ENCODE measurements around the gene ZNF831.
A peak's percentile ranks its signal among the peaks of the same experiment; 100 is the strongest.

Gene ZNF831

DNA sequence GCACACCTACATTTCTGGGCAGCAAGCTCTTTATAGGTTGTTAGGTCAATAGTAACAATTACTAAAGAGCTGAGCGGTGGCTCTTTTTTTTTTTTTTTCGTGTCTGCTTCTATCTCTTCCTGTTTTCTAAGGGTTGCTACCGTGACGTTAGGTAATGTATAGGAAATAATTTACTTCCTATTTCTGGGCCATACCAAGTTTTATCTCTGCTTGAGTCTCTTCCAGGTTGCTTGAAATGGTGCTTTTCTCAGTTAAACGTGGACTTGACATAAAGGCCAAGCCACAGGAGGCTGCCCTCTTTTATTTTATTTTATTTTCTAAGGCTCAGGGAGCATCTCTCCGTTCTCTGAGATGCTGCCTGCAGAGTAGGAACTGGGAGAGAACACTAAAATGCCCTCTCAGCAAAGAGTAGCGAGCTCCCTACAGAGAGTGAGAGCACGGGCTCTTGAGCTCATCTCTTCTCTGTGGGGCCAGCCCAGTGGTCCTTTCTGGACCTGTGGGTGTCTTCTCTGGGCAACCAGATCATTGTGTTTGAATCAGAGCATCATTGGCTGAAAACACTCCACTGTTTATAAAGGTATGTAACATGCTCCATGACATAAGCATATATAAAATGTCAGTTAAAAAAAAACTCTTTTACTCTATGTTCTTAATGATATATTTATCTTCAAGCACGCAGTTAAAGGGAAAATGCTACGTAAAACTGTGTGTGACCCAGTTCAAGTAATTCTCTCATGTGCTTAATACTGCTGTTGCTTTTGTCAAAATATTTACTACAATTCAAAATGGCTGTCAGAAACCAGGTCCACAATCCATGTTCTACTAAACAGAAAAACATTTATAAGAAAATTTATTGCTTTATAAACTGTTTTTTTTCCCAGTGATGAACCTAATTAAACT is at the start of gene ZNF831:
Gene ZNF831, plus strand, starts transcription at position 191 of the 900 bp plus-strand sequence. CDS start 27,199 bp downstream, outside the sequence.
- peak in 1 of 2 experiments; percentile 58 for DNase-seq

DNA sequence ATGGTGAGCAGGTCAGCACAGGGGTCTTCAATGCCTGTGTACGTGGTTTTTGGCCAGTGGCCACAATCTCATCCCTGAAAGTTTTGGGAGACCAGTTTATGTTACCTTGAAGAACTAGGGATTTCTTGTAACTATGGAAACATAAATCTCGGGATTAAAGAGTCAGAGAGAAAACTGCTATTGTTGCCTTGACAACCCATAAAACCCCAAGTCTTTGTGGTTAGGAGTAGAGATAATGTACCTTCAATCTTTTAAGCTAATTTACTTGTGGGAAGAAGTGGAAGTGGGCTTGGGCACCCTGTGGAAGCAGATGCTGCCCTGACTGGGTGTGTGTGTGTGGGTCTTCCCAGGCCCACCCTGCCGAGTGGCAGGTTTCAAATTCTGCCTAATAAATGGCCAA is 46.1 kb upstream of the ZNF831 start:
- DNase-seq: no peak

DNA sequence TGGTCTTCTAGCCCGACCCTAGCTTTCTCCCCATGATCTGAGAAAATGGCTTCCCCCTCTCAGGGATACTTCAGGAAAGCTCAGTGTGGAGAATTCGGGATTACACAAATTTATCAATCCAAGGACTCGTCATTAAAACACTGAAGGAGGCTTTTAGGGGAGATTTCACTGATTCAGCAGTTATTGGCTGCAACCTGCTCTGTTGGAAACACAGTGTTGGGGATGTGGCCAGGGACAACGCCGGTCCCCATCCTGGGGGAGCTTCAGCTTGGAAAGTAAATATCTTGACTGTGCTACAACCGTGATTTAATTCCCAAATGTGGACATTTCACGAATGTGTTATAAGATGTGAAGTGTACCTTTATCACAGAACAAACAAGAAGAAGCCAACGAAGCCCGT is 44.8 kb upstream of the ZNF831 start:
- no peak for DNase-seq

DNA sequence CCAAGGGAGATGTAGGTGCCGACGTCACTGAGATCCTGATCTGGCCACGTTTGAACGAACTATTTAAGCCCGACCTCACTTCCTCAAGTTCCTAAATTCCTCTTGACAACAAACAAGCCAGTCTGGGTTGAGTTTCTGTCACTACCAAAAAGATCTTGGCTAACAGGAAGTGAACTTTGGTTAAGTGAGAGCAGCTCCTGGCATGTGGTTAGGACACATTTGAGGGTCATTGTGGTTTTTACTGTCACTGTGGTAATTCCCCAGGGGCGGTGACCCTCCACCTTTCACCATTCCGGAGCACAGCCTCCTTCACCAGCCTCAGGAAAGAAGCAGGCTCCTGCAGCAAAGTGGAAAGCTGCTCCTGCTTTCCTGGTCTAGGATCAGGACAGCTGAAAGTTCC is 43.1 kb upstream of the ZNF831 start:
- peak; percentile 38 to 54 for DNase-seq

DNA sequence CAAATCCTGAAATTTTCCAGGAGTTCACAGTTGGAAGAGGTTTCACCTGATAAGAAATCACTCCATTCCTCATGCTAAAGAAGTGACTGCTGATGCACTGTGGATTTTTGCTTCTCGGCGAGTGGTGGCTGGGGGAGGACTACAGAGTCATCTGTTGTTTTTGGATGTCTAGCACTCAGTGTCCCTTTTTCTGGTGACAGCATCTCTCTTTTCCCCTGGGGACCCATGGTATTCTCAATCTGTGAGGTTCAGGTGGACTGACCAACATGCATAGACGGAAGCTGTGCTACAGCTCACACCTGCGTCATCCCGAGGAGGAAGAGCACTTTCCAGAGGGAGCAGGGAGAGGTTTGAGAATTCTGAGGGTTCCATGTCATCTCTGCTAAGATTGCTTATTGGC is 42.7 kb upstream of the ZNF831 start:
- no peak for DNase-seq

DNA sequence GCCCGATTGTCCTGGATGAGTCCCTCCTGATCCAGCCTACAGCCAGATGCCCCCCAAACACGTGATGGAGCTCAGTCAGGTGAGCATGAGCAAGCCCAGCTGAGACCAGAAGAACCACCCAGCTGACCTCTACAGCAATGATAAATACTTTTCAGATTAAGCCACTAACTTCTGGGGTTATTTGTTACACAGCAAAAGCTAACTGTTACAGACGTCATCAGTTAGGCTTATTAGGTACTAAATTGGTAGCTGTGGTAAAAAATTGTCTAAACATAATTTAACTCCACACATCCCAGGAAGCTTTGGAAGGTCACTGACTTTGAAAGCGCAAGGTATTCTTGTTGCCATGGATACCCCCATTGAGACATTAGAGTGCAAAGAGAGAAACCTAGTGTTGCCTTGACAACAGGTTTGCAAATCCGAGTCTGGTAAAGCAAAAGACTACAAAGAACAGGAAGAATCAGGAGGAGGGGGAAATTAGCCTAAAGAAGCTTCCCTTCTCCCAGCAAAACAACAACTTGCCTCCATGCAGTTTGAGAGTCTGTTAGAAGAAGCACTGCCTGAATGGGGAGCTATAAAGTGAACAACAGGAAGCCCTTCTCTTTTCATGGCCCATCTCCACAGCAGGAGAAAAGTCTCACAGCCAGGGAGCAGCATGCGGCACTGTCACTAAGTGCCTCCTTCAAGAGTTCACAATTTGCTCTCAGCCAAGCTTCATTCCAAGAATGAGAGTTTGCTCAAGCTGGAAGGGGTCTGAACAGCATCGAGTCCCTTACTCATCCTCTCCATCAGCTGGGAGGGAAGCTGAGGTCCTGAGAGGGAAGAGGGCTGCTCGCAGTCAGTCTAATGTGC is 41.7 kb upstream of the ZNF831 start:
- peak; percentile 47 to 50 for DNase-seq

DNA sequence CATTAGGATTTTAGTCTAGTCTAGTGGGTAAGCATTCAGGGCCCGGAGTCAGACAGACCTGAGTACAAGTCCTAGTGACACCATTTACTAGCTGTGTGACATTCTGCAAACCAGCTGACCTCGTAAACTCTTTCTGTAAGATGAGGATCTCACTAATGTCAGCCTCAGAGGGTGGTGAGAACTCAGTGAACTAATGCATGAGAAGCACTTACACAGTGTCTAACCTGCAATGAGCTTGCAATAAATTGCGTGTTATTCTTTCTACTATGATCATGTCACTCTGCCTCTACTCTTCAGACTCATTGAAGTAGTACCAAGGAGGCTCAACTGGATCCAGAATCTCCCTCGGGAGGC is 41.1 kb upstream of the ZNF831 start:
- DNase-seq: no peak

DNA sequence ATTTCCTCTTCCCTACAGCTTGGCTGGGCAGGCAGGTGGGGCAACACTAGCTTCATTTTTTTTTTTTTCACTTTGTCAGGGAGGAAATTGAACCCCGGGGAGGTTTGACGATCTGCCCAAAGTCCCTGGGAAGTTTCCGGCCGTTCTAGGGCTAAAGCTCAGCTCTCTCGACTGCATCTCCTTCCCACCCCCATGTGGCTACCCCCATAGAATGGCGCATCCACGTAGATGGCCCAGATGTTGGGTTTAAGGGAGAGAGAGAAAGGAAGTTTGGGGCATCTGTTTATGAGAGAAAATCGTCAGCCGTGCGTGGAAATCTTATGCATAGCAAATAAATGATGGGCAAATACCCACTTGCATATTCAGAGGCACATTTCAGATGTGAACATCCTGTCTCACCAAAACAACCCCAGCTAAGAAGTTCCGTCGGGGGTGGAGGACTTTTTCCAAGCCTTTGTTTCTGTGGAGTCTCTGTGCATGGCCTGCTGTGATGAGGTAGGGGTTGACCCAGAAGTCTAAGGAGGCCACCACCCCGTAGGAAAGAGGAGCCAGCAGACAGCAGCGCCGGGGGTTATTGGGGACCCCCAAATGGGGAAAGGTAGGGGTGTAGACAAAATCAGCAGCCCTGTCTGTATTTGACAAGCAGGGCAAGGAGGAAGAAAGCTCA is 40.5 kb upstream of the ZNF831 start:
- DNase-seq: peak; percentile 57 to 58

DNA sequence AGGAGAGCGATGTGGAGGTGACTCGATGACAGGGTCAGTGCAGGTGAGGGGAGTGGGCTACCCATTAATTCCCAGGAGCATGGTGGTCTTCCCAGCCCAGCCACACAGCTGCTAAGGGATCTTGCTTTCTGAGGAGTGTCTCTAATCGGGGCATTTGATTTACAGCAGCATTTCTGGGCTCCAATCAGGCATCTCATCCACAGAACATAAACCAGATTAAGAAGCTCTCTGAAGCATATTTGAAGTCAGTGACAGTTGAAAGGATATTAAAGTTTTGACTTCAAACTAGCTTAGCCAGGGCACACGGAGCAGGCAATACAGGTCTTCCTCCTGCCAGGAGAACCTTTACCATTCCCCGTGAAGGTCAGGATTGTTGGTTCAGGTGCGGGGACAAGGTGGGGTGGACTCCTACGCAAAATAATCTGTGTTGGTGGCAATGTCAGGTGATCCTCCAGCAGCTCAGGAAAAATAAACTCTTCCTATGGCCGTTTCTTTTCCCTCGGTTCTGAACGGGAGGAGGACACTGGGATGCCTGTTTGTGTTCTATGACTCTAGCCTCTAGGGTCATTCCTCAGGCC is 39.9 kb upstream of the ZNF831 start:
- DNase-seq: no peak

DNA sequence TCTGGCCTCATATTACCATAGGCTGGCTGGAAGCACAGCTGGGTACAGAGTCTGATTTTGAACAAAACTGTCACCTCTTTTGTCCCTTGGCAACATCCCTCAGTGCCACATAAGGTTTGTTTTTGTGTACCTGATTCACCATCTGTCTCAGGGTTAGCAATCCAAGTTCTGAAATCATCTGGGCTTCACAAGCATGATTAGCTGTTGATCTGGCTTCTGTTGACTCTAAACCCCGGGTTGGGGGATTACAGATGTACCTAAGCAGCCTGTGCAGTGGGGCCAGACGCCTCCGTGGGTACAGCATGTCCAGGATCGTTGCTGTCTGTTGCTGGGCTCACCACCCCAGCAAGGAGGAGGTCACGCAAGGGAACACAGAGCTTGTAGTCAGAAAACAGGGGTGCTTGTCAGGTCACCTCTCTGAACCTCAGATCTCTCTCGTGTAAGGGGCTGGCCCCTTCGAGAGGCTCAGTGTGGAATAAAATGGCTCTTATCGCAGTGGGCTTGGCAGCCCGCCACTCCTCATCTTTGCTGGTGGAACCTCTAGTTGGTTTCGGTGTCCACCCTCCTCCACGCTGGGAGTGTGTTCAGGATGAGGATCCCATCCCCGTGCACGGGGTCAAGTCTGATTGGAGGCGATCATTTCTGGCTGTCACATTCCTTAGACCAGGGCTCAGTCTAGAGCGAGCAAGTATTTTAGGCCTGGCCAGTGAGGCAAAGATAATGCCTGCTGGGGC is 39.2 kb upstream of the ZNF831 start:
- DNase-seq: no peak

DNA sequence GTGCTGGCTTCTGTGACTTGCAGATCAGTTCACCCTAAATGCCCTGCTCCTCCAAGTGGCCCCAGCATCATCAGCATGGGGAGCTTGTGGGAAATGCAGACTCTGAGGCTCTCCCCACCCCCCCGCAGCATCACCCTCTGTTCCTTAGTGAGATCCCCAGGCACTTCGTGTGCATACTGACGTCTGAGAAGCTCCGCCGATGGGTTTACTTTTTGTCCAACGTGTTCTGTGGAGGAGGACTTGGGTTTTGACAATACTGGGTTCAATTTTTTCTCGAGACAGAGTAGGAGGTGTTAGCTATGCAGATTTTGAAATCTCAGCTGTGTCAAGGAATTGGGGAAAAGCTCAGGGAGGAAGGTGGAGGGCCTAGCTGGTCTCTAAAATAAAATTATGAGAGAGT is 38.3 kb upstream of the ZNF831 start:
- DNase-seq: no peak

DNA sequence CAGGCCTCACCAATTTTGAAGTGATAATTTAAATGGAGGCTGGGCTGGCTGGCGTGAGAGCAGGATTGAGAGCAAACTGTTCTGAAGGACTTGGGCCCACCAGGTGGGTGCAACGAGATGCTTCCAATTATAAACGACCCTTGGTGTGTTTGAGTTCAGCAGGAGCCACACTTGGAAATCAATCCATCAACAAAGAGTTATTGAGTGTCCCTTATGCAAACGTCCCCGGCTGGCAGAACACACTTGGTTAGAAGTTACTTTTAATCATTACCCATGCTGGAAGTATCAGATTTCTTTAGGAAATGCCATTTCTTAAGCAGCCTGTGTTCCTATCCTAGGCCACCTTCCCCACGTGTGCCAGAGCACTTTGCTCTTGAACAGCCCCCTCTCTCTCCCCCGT is 37.8 kb upstream of the ZNF831 start:
- no peak for DNase-seq

DNA sequence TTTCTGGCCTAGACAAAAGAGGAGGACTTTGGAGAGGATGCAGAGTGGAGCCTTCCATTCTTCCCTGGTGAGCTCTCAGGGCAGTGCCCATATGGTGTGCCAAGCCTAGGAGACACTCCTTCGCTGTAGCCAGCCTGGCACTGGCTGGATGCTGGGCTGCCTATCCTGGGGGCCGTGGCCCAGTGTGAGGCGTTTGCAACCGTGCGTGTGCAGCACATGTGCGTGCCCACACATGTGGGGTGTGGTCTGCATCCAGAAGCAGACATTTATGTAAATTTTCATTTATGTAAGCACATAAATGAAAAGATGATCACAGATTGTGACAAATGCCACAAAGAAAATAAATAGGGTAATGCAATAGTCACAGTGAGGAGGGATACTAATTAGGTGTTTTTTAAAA is 35.8 kb upstream of the ZNF831 start:
- DNase-seq: no peak

DNA sequence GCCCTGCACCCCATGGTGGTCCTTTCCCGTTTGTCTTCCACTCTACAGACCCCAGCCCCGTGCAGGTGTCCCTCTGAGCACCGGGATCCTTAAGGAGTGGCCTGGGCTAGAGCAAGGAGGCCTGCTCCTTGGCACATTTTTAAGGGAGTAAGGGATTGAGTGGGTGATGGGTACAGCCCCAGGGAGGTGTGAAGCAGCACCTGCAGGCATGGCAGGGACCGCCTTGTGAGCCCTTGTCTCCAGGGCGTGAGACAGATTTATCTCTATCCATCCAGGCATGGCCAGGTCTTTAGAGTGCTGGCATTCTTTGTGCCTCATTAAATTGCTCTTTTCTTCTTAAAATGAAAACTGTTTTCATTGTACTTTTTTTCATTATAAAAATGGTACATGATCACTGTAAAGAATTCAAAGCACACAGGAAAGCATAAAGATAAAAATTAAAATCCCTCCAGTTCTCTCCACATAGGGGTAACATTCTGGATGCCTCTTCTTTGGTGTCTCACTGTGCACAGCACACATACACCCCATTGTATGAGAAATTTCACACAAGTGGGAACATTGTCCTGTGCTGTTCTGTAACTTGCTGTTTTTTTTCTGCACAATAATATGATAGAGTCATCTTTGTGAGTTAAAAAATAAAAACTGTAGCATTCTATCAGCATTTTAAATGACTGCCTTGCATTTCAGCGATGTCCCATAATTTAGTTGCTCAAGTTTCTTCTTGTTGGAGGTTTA is 31.9 kb upstream of the ZNF831 start:
- no peak for DNase-seq

DNA sequence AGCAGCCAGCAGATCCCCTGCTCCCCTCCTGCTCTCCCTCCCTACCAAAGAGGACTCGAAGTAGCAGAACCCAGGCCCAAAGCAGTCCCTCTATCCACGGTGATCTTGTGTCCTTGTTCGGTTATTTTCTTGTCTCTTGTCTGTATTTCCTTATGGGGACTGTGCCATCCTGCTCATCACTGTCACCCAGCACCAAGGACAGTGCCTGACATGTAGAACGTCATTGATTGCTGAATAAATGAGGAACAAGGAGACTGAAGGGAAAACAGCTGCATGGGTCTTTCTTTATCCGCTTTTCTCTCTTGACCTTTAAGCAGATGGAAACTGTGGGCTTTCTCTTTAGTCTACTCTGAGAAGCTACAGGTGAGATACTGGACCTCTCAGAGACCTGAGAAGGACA is 29.4 kb upstream of the ZNF831 start:
- no peak for DNase-seq

DNA sequence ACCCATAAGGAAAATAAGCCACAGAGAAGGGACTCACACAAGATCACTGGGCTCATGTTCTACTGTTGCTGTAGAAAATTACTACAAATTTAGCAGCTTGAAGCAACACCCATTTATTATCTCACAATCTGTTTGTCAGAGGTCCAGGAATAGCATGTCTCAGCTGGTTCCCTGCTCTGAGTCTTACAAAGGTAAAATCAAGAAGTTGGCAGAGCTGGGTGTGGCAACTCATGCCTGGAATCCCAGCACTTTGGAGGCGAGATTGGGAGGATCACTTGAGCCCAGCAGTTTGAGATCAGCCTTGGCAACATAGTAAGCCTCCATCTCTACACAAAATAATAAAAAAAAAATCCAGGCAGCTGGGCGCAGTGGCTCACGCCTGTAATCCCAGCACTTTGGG is 28.5 kb upstream of the ZNF831 start:
- no peak for DNase-seq

DNA sequence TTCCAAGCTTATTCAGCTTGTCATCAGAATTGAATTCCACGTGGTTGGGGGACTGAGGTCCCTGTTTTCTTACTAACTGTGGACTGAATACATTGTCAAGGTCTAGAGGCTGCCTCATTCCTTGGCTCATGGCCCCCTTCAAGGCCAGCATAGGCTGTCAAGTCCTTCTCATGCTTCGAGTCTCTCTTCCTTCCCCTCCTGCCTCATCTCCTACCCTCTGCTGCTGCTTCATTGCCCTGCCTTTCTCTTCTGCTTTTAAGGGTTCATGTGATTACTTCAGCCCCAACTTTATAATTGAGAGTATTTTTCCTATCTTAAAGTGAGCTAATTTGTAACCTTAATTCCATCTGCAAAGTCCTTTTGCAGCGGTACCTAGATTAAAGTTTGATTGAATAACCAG is 27.6 kb upstream of the ZNF831 start:
- no peak for DNase-seq

DNA sequence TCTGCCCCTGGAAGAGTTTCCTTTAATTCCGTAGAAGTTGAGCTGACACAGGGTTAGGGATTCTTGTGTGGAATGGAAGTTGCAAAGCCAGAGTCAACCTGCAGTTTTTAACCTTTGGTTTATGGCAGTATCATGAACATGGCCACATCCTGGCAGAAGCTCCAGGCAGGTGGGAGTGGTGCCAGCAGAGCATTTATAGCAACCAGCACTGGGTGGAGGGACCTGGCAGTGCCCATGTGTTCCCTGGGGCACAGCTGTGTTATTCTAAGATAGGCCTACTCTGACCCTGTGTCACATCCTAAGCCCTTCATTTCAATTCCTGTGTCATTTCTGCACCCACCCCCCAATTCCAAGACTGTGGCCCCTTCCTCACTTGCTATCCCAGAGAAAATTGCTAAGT is 26.1 kb upstream of the ZNF831 start:
- DNase-seq: no peak

DNA sequence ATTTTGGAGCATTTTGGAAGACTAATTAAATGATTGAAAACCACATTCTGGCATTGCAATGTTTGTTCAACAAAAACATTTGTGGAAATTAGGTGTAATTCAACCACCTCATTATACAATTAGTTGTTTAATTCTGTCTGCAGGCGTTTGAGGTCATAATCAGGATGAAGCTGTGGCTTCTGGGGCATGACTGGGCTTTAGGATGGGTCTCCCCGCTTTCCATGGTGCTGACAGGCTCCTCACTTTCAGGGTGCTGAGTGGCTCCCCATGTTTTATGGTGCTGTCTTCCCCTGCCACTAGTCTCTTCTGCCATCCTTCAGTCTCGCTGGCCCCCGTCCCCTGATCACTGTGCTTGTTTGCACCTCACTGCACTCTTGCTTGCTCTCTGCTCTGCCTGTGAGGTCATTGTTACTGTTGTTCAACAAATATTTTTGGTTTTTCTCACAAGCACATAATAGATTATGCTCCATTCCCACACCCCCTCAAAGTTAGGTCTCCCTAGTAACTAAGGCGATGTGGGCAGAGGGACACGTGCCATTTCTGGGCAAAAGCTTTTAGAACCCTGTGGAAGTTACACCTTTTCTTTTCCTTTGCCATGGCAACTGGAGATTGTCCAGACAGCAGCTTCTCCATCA is 25.4 kb upstream of the ZNF831 start:
- no peak for DNase-seq

DNA sequence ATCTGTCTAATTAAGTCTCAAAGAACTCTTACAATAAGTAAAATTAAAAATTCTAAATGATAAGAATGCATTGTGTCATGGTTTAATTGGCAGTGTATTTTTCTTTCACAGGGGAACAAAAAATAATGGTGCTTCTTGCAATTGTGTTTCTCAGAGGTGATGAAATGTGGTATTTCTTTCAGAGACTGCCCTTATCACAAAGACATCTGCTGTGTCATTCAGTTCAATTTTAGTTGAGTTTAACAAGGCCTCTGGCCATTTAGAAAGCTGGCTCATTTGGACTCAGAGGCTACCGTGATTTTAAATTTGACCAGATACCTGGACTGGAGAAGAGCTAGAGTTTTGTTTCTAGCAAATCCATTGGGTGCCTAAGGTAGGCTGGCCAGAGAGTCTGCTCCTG is 23.6 kb upstream of the ZNF831 start:
- DNase-seq: no peak
